GM23248 (cell line): ENCODE results near the gene FAM168B. TPM values are rescaled to one million over a fixed set of nuclear protein-coding genes. Genes with fewer than 3 reads are reported as not detected.

Experiments
- DNase-seq: peaks from one replicate; pipeline ENCODE4 v3.0.0-alpha.2; 2015
- H2AFZ ChIP-seq: fragments of 200-600 bp; sonication (generic); 2 replicates; pipeline ENCODE4 v1.6.1; 2016; ENCODE audit warnings: antibody characterized with exemption
- H3F3A ChIP-seq: fragments of 200-600 bp; sonication (generic); 2 replicates; pipeline ENCODE4 v1.6.1; 2016; ENCODE audit warnings: mild to moderate bottlenecking, antibody characterized with exemption, mixed run types; ENCODE audit not compliant: insufficient read depth
- H3K27ac ChIP-seq: fragments of 200-600 bp; sonication (generic); 2 replicates; pipeline ENCODE4 v1.5.1; 2016; ENCODE audit warnings: mild to moderate bottlenecking
- H3K27me3 ChIP-seq: fragments of 200-600 bp; sonication (generic); replicated peaks from 2 replicates; pipeline ENCODE4 v1.6.1; 2016; ENCODE audit warnings: mild to moderate bottlenecking; ENCODE audit not compliant: insufficient read depth
- H3K36me3 ChIP-seq: fragments of 200-600 bp; sonication (generic); 2 replicates; pipeline ENCODE4 v1.6.1; 2016; ENCODE audit warnings: low read depth, mild to moderate bottlenecking
- H3K4me1 ChIP-seq: fragments of 200-600 bp; sonication (generic); 2 replicates; pipeline ENCODE4 v1.6.1; 2016; ENCODE audit warnings: mild to moderate bottlenecking; ENCODE audit not compliant: insufficient read depth
- H3K4me2 ChIP-seq: fragments of 200-600 bp; sonication (generic); one replicate; pipeline ENCODE4 v1.6.1; 2016; ENCODE audit warnings: mild to moderate bottlenecking; ENCODE audit not compliant: unreplicated experiment
- H3K4me3 ChIP-seq: fragments of 200-600 bp; sonication (generic); 2 replicates; pipeline ENCODE4 v1.5.1; 2016; ENCODE audit warnings: mild to moderate bottlenecking
- H3K79me2 ChIP-seq: fragments of 200-600 bp; sonication (generic); 2 replicates; pipeline ENCODE4 v1.6.1; 2016; ENCODE audit warnings: mild to moderate bottlenecking; ENCODE audit not compliant: insufficient read depth
- H3K9ac ChIP-seq: fragments of 200-600 bp; sonication (generic); 2 replicates; pipeline ENCODE4 v1.6.1; 2016; ENCODE audit warnings: mild to moderate bottlenecking
- H3K9me2 ChIP-seq: fragments of 200-600 bp; sonication (generic); 2 replicates; pipeline ENCODE4 v1.6.1; 2016; ENCODE audit warnings: mixed run types, mild to moderate bottlenecking, moderate library complexity; ENCODE audit not compliant: insufficient read depth
- H3K9me3 ChIP-seq: fragments of 200-600 bp; sonication (generic); one replicate; pipeline ENCODE4 v1.6.1; 2017; ENCODE audit warnings: low read depth
- H4K20me1 ChIP-seq: fragments of 200-600 bp; sonication (generic); 2 replicates; pipeline ENCODE4 v1.6.0; 2016; ENCODE audit not compliant: insufficient read depth
- EZH2 ChIP-seq: fragments of 200-600 bp; sonication (generic); IDR thresholded peaks from 2 replicates; pipeline ENCODE4 v1.6.1; 2018; ENCODE audit warnings: antibody characterized with exemption, mild to moderate bottlenecking; ENCODE audit not compliant: insufficient read depth, poor library complexity, severe bottlenecking
- EZH2phosphoT487 ChIP-seq: fragments of 200-600 bp; sonication (generic); IDR thresholded peaks from 2 replicates; pipeline ENCODE4 v1.6.1; 2018; ENCODE audit warnings: antibody characterized with exemption, moderate library complexity, mild to moderate bottlenecking, low read depth; ENCODE audit not compliant: insufficient read depth
- WGBS, 2 experiments: methylation state at CpG; one replicate each; pipeline ENCODE4 v1.1.6; 2015 to 2017; ENCODE audit warnings: low lambda C conversion rate in 2 of 2, low coverage in 1 of 2; ENCODE audit errors: missing lambda C conversion rate in 2 of 2; 5-methylcytosine and 5-hydroxymethylcytosine counted together
- in situ Hi-C: fragments of 300-500 bp; cut with MboI; formaldehyde crosslinking; loops from 2 replicates; pipeline ENCODE4 v1.15.0; 2020
- polyA plus RNA-seq: library from polyadenylated mRNA; unstranded; fragments of >200 nt; fragmentation: Nextera tagmentation; extraction: Ambion mirVana; gene quantifications from 2 replicates; pipeline ENCODE4 v1.2.1, GENCODE V29; 2016
- total RNA-seq: library from RNA; depleted of rRNA; stranded (reverse); fragments of >200 nt; shearing (Covaris generic); gene quantifications from 2 replicates; pipeline ENCODE4 v1.2.3, GENCODE V29; 2014

Gene FAM168B
- total and polyA plus RNA-seq, 2 experiments from 2014 or later, result 47.6 to 125 TPM

DNA sequence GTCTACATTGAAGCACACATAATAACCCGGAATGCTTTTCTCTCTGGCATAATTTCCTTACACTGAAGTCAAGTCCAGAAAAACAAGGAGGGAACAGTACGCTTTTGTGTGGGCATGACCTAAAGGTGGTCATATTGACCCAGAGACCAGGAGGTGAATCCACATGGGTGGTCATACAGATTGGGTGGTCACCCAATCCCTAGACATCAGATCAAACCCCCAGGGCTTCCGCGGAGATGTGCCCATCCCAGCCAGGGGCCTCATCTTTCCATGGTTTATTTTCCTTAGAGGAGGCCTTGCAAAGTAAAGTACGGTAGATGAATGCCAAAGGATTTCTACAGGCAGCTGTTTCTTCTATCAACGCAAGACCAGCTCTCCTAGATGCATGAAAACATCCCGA lies 38.8 kb downstream of the FAM168B start:
- WGBS, 2 experiments, result 98% methylated on average over 7 of the region's 7 CpGs
- H3K27ac ChIP-seq, result no peak overlapping the region
- in situ Hi-C loops, result no loop called here
- H4K20me1 ChIP-seq, result no peaks in the 10 kb centered on the region
- no peak overlapping the region for H2AFZ ChIP-seq
- peaks cover 94% of the 10 kb centered on the region for H3K79me2 ChIP-seq
- no peaks in the 10 kb centered on the region for H3K9me3 ChIP-seq
- H3K4me1 ChIP-seq, result peaks cover 24% of the 10 kb centered on the region
- H3K27me3 ChIP-seq, result no peaks in the 10 kb centered on the region
- no peak overlapping the region for H3K9ac ChIP-seq
- peaks cover 48% of the 10 kb centered on the region; the same call in 1 of the 2 replicates for H3K36me3 ChIP-seq
- peaks cover 25% of the 10 kb centered on the region; the same call in 1 of the 2 replicates for H3F3A ChIP-seq
- no peak for DNase-seq
- no peak overlapping the region for H3K4me3 ChIP-seq
- TF ChIP-seq EZH2, result no peak
- no peak for TF ChIP-seq EZH2phosphoT487
- no peaks in the 10 kb centered on the region for H3K9me2 ChIP-seq
- no peak overlapping the region for H3K4me2 ChIP-seq

- Histone ChIP-seq H3F3A (peaks cover 25% of the 10 kb centered on the region; the same call in 1 of the 2 replicates), H3K27ac (no peak overlapping the region), H2AFZ (no peak overlapping the region), H3K36me3 (peaks cover 58% of the 10 kb centered on the region; the same call in 1 of the 2 replicates), H4K20me1 (no peaks in the 10 kb centered on the region), H3K79me2 (peaks cover 83% of the 10 kb centered on the region), H3K4me2 (no peak overlapping the region), H3K9me2 (no peaks in the 10 kb centered on the region), H3K9me3 (no peaks in the 10 kb centered on the region), H3K9ac (no peak overlapping the region), H3K27me3 (no peaks in the 10 kb centered on the region), H3K4me1 (peaks cover 24% of the 10 kb centered on the region), H3K4me3 (no peak overlapping the region)
- in situ Hi-C loops, result no loop called here
- DNase-seq, result no peak
- WGBS, 2 experiments, result 96 to 99% methylated on average over 8 of the region's 8 CpGs
- no peak for TF ChIP-seq EZH2
- TF ChIP-seq EZH2phosphoT487, result no peak
Observed at GRCh38 chr2:131052741-131053263, 40.5 kb downstream of the FAM168B start.

GRCh38 chr2:131050896-131051295 lies 42.4 kb downstream of the FAM168B start:
- Histone ChIP-seq H2AFZ (no peak overlapping the region), H3K4me1 (peaks cover 8% of the 10 kb centered on the region), H3K9me2 (no peaks in the 10 kb centered on the region), H3K36me3 (peaks cover 53% of the 10 kb centered on the region; the same call in 1 of the 2 replicates), H3K79me2 (peaks cover 64% of the 10 kb centered on the region), H3K9ac (no peak overlapping the region), H3K27me3 (no peaks in the 10 kb centered on the region), H3K4me2 (no peak overlapping the region), H3K9me3 (no peaks in the 10 kb centered on the region), H4K20me1 (no peaks in the 10 kb centered on the region), H3F3A (peaks cover 10% of the 10 kb centered on the region; the same call in 1 of the 2 replicates), H3K4me3 (no peak overlapping the region), H3K27ac (no peak overlapping the region)
- no peak for DNase-seq
- TF ChIP-seq EZH2phosphoT487, result no peak
- no peak for TF ChIP-seq EZH2
- in situ Hi-C loops, result no loop called here
- WGBS, 2 experiments, result 83 to 92% methylated on average over 8 of the region's 8 CpGs

DNA sequence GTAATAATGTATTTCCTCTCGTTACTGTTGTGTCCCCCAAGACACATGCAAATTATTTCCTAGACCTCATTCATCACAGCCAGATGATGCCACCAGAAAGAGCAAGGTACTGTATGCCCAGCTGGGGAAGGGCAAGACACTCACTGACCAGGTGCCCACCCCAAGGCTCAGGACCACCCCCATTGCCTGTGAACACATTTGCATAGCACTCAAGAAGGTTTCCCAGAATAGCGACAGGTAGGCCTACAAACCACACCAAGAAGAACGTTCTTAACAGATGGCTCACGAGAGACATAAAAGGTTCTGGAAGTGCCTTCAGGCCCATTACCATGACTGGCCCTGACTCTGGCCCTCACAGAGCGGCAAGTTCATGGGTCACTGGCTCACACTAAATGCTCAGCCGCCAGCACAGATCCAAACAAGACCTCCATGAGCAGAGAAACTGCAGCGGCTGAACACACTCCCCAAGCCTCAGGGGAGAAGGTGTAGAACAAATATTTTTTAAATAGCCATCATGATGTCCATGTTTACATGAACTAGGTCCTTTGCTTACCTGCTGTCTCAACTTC lies 44.0 kb downstream of the FAM168B start:
- Histone ChIP-seq H3K36me3 (peaks cover 43% of the 10 kb centered on the region; the same call in 1 of the 2 replicates), H3K9ac (no peak overlapping the region), H3K9me3 (no peaks in the 10 kb centered on the region), H4K20me1 (no peaks in the 10 kb centered on the region), H3K4me1 (no peaks in the 10 kb centered on the region), H3K4me2 (no peak overlapping the region), H3K27me3 (no peaks in the 10 kb centered on the region), H3F3A (peaks cover 5% of the 10 kb centered on the region; the same call in 1 of the 2 replicates), H3K4me3 (no peak overlapping the region), H2AFZ (no peak overlapping the region), H3K79me2 (peaks cover 47% of the 10 kb centered on the region), H3K27ac (no peak overlapping the region), H3K9me2 (no peaks in the 10 kb centered on the region)
- in situ Hi-C loops, result no loop called here
- WGBS, 2 experiments, result 88 to 92% methylated on average over 7 of the region's 7 CpGs
- TF ChIP-seq EZH2 (no peak), EZH2phosphoT487 (no peak)
- DNase-seq, result no peak
